Measurements from ENCODE around the gene LMX1A.

GRCh38 chr1:165342587-165342986 lies 13.9 kb downstream of the LMX1A start:
- no peak for TF ChIP-seq CTCF (IDR thresholded peaks at IDR 0.05)
- no peak for TF ChIP-seq POLR2A (IDR thresholded peaks at IDR 0.05)

Data from Peyer's patch (tissue), 4 donors.